Calu3 (cell line): ENCODE results near the gene CLEC20A. TPM values are rescaled to one million over a fixed set of nuclear protein-coding genes. Genes with fewer than 3 reads are reported as not detected.
"Not testable (repeated sequence)": the region's sequence is repeated elsewhere in the genome, so short reads cannot be mapped to it uniquely, and the experiment has no call there.

Source experiments
- BruUV-seq: library from RNA; stranded (reverse); fragments of 400-500 nt; replicated peaks from 2 replicates; lab custom pipeline; 2021; lab: Mats Ljungman, UMichigan
- CTCF ChIA-PET: fragments of 300-600 bp; sonication (Branson Sonifier 250); formaldehyde crosslinking; loops from one replicate; lab custom pipeline; 2022; ENCODE audit warnings: antibody characterized with exemption; lab: Charles Lee
- DNase-seq: peaks from one replicate; pipeline ENCODE4 v3.0.0; 2022
- H3K27ac Mint-ChIP-seq: one replicate; pipeline ENCODE4 v1.8.0; 2022; ENCODE audit warnings: mixed read lengths; ENCODE audit not compliant: unreplicated experiment
- H3K27me3 Mint-ChIP-seq: one replicate; pipeline ENCODE4 v1.8.0; 2022; ENCODE audit warnings: mixed read lengths; ENCODE audit not compliant: unreplicated experiment
- H3K36me3 Mint-ChIP-seq: one replicate; pipeline ENCODE4 v1.8.0; 2022; ENCODE audit warnings: mild to moderate bottlenecking, moderate library complexity, mixed read lengths; ENCODE audit not compliant: insufficient read depth, unreplicated experiment
- H3K4me1 Mint-ChIP-seq: one replicate; pipeline ENCODE4 v1.8.0; 2022; ENCODE audit warnings: mild to moderate bottlenecking, low read depth, mixed read lengths; ENCODE audit not compliant: unreplicated experiment
- H3K4me3 Mint-ChIP-seq: one replicate; pipeline ENCODE4 v1.8.0; 2022; ENCODE audit warnings: mild to moderate bottlenecking, low read depth, moderate library complexity, mixed read lengths; ENCODE audit not compliant: unreplicated experiment
- H3K9me3 Mint-ChIP-seq: one replicate; pipeline ENCODE4 v1.8.0; 2022; ENCODE audit warnings: low read depth, mixed read lengths; ENCODE audit not compliant: unreplicated experiment
- intact Hi-C: fragments of 100-400 bp; cut with micrococcal nuclease; formaldehyde crosslinking; loops from one replicate; pipeline ENCODE4 v1.10.0; 2022; ENCODE audit not compliant: unreplicated experiment
- total RNA-seq: library from RNA; stranded (reverse); gene quantifications from 2 replicates; pipeline ENCODE4 v1.2.3, GENCODE V29; 2022
- TF ChIP-seq, protein P1 (sequence below): fragments of 200-600 bp; IDR thresholded peaks from one replicate; pipeline ENCODE4 v1.8.0; 2022; ENCODE audit warnings: antibody characterized with exemption; ENCODE audit not compliant: unreplicated experiment

CLEC20A gene
- total RNA-seq, 1 experiment from 2014 or later, result not detected

DNA sequence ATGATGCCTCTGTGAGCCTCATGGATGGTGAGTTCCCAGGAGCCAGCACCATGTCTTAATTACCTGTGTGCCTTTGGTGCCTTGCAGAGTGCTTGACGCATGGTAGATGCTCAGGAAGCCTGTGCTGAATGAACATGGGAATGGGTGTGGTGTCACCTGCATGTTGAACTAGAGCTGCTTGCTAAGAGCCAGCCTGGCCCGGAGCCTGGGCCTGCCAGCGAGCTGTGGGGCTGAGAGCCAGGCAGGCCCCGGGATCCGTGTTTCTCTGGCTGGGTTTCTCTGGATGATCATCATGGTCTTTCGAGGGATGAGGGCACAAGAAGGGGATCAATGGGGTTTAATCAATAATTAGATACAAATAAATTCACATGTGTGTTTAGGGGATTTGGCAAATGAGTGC lies 9.4 kb upstream of the CLEC20A start:
- Mint-ChIP-seq H3K4me3 (no peak overlapping the region), H3K27ac (no peak overlapping the region)

DNA sequence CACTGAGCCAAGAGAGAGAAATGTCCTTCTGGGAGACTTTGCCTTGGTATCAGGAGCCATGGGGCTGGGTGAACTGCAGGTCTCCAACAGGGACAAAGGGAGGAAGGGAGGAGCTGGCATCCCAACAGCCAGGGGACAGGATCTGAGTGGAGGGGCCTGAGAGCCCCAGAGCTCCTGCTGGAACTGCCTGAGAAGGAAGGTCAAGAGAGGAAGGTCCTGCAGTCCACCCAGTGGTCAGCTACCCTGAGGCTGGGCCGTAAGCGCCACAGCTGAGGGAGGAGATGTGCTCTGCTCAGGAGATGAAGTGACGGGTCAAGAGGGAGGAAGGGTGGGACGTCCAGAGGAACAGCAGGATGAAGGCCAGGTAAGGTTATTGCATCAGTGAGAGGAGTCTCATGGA lies 7.5 kb upstream of the CLEC20A start:
- no peak overlapping the region for H3K4me3 Mint-ChIP-seq
- H3K9me3 Mint-ChIP-seq, result no peaks in the 10 kb centered on the region
- DNase-seq, result no peak
- BruUV-seq, result no TSS peak
- peaks cover 8% of the 10 kb centered on the region for H3K4me1 Mint-ChIP-seq
- TF ChIP-seq, protein P1, sequence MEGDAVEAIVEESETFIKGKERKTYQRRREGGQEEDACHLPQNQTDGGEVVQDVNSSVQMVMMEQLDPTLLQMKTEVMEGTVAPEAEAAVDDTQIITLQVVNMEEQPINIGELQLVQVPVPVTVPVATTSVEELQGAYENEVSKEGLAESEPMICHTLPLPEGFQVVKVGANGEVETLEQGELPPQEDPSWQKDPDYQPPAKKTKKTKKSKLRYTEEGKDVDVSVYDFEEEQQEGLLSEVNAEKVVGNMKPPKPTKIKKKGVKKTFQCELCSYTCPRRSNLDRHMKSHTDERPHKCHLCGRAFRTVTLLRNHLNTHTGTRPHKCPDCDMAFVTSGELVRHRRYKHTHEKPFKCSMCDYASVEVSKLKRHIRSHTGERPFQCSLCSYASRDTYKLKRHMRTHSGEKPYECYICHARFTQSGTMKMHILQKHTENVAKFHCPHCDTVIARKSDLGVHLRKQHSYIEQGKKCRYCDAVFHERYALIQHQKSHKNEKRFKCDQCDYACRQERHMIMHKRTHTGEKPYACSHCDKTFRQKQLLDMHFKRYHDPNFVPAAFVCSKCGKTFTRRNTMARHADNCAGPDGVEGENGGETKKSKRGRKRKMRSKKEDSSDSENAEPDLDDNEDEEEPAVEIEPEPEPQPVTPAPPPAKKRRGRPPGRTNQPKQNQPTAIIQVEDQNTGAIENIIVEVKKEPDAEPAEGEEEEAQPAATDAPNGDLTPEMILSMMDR, result no peak
- H3K36me3 Mint-ChIP-seq, result peaks cover 7% of the 10 kb centered on the region
- no peak overlapping the region for H3K27ac Mint-ChIP-seq
- H3K27me3 Mint-ChIP-seq, result peaks cover 11% of the 10 kb centered on the region
- intact Hi-C loops, result no loop called here
- CTCF ChIA-PET, result interaction anchor here (1.4 kb wide), 1 partner anchor 194 kb away, joined by 5 read pairs; no protein-coding TSS in a partner anchor

More for the DNA sequence above, 9.4 kb upstream of the CLEC20A start:
- BruUV-seq, result no TSS peak
- Mint-ChIP-seq H3K36me3 (no peaks in the 10 kb centered on the region), H3K4me1 (peaks cover 8% of the 10 kb centered on the region), H3K9me3 (no peaks in the 10 kb centered on the region), H3K27me3 (peaks cover 11% of the 10 kb centered on the region)
- intact Hi-C loops, result no loop called here
- no peak for DNase-seq
- TF ChIP-seq, protein P1, result no peak
- CTCF ChIA-PET, result interaction anchor here (1.2 to 1.4 kb wide), 2 partner anchors 12 to 196 kb away, joined by 3 to 5 read pairs; no protein-coding TSS in a partner anchor

DNA sequence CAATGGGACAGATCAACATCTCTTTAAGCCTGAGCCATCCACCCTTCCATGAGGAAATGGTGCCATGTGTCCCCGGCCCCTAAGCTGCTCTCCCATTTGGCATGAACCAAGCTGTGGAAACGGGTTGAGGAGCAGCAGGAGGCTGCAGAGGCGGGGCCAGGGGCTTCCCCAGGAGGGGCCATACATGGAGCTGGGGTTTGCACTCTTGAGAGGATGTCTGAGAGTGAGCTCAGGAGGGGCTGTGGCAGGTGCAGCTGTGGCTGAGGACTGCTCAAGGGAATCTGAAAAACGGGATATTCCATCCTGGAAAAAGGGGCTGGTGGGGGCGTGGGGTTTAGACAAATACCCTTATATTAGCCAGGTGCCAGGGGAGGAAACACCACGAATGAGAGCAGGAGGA lies 7.1 kb upstream of the CLEC20A start:
- BruUV-seq, result no TSS peak
- CTCF ChIA-PET, result interaction anchor here (1.4 kb wide), 1 partner anchor 193 kb away, joined by 5 read pairs; no protein-coding TSS in a partner anchor
- Mint-ChIP-seq H3K36me3 (peaks cover 7% of the 10 kb centered on the region), H3K27me3 (peaks cover 11% of the 10 kb centered on the region), H3K4me1 (peaks cover 8% of the 10 kb centered on the region), H3K4me3 (no peak overlapping the region), H3K9me3 (no peaks in the 10 kb centered on the region), H3K27ac (no peak overlapping the region)
- intact Hi-C loops, result no loop called here
- no peak for DNase-seq
- TF ChIP-seq, protein P1, result no peak

DNA sequence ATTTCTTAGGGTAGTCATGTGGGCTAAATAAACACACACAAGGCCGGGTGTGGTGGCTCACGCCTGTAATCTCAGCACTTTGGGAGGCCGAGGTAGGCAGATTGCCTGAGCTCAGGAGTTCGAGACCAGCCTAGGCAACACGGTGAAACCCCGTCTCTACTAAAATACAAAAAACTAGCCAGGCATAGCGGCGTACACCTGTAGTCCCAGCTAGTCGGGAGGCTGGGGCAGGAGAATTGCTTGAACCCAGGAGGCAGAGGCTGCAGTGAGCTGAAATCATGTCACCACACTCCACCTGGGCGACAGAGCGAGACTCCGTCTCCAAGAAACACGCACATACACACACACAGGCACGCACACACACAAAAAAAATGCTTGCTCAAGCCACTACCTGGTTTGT lies 6.6 kb upstream of the CLEC20A start:
- peaks cover 11% of the 10 kb centered on the region for H3K27me3 Mint-ChIP-seq
- H3K4me1 Mint-ChIP-seq, H3K9me3 Mint-ChIP-seq, BruUV-seq, H3K36me3 Mint-ChIP-seq, H3K27ac Mint-ChIP-seq, H3K4me3 Mint-ChIP-seq, DNase-seq, intact Hi-C loops: not testable (repeated sequence)
- CTCF ChIA-PET, result interaction anchor here (2.7 kb wide), 1 partner anchor 193 kb away, joined by 11 read pairs; no protein-coding TSS in a partner anchor

DNA sequence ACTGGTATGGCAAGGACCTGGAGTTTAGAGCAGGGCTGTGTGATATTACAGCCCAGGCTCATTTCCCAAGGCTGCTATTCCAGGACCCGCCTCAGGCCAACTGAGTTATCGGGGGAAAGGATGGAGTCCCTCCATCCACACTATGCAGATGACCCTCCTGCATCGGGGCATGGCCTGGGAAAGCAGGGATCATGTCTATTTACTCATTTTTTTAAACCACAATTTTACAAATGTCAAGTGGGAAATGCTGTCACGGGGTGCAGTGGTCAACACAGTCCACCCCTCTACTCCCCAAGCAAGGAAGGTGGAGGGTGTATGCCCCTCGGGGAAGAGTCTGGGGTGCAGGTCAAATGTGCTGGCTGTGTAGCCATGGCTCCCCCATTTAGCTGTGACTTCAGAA lies 6.1 kb upstream of the CLEC20A start:
- BruUV-seq, result no TSS peak
- H3K27ac Mint-ChIP-seq, result no peak overlapping the region
- H3K36me3 Mint-ChIP-seq, result peaks cover 7% of the 10 kb centered on the region
- no peaks in the 10 kb centered on the region for H3K9me3 Mint-ChIP-seq
- TF ChIP-seq, protein P1, result no peak
- peaks cover 11% of the 10 kb centered on the region for H3K27me3 Mint-ChIP-seq
- intact Hi-C loops, result no loop called here
- no peak for DNase-seq
- no peak overlapping the region for H3K4me3 Mint-ChIP-seq
- H3K4me1 Mint-ChIP-seq, result peaks cover 8% of the 10 kb centered on the region
- CTCF ChIA-PET, result interaction anchor here (2.7 kb wide), 1 partner anchor 192 kb away, joined by 11 read pairs; no protein-coding TSS in a partner anchor
